Heart left ventricle (tissue), 13 donors: Measurements from ENCODE around the gene SMARCB1.

Experiments used
- CTCF ChIP-seq, 12 donors: fragments of 200-600 bp; sonication (generic) in 4 of 12; IDR thresholded peaks; one replicate each; pipeline versions ENCODE4 v1.5.0 to v1.8.0; 2018 to 2022; ENCODE audit warnings: antibody characterized with exemption in 12 of 12, mild to moderate bottlenecking in 5 of 12
- POLR2A ChIP-seq, 2 donors: fragments of 450-650 bp; IDR thresholded peaks; one replicate each; pipeline ENCODE4 v1.6.1; 2017; ENCODE audit warnings: antibody characterized with exemption in 2 of 2, mild to moderate bottlenecking in 2 of 2, moderate library complexity in 2 of 2
- donor health status: ischemic (EF 13 %, LVEDD 7.1; RV severe dilation, severe dysfunction).
- donor health status: DM: no; HTN: yes; CAD: no.
- donor health status: DM: no; HTN: no; CAD: no.
- donor health status: ischemic (EF 25% LVEDD 6.9; RV normal size, moderate dysfunction).
- donor health status: ischemic (EF 25% LVEDD 5.7; RV mildly dilated, moderate dysfunction).
- donor health status: ischemic (EF 35%, LVEDD 5.7; RV mildly dilated, moderate dysfunction).
- donor health status: nonischemic (EF 11% LVEDD 7.7; RV severe dilation, severe dysfunction).
- donor health status: DM: yes; HTN: yes; CAD: no.
- donor health status: PGD.
- donor health status: ischemic (EF 29% LVEDD 5.4; RV normal size, mild dysfunction).
- donor health status: nonischemic (EF 23%, LVEDD 6.1; RV moderate dilation, normal function).

- no peak for TF ChIP-seq CTCF (IDR thresholded peaks at IDR 0.05)
- TF ChIP-seq POLR2A (IDR thresholded peaks at IDR 0.05) = no peak
Observed at GRCh38 chr22:23825246-23825905, 38.6 kb downstream of the SMARCB1 start.
